D721Med (cell line): ENCODE results near the gene EAPP.
"Not testable (repeated sequence)": the region's sequence is repeated elsewhere in the genome, so short reads cannot be mapped to it uniquely, and the experiment has no call there.

Experiments used
- DNase-seq: peaks from one replicate; pipeline ENCODE4 v3.0.0; 2011; ENCODE audit warnings: low spot score; ENCODE audit not compliant: insufficient read length
- FAIRE-seq: peaks from 2 replicates; lab custom pipeline; 2011; peaks lifted over from hg19 to GRCh38; lab: Jason Lieb, UNC
- TF ChIP-seq, protein P1 (sequence below): IDR thresholded peaks from 2 replicates; pipeline ENCODE4 v1.5.1; 2012; ENCODE audit warnings: mild to moderate bottlenecking, control low read depth; ENCODE audit not compliant: insufficient read depth; ENCODE audit errors: missing control alignments

The EAPP gene

DNA sequence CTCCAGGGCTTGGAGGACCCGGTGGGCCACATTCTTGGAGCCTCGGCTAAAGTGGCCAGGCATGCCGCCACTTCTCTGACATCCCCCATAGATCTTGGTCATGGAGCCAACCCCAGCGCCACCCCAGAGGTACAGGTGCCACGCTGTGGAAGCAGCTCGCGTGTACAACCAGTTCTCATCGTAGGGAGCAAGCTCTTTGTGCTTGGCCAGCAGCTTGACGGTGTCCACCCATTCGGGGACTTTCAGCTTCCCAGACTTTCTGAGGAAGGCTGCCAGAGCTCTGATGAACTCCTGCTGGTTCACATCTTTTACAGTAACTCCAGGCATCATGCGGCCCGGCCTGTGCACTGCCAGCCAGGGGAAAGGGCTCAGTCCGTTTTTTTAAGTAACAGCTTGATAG is 29.3 kb upstream of the EAPP start:
- FAIRE-seq (no peak), DNase-seq (no peak)
- TF ChIP-seq, protein P1, sequence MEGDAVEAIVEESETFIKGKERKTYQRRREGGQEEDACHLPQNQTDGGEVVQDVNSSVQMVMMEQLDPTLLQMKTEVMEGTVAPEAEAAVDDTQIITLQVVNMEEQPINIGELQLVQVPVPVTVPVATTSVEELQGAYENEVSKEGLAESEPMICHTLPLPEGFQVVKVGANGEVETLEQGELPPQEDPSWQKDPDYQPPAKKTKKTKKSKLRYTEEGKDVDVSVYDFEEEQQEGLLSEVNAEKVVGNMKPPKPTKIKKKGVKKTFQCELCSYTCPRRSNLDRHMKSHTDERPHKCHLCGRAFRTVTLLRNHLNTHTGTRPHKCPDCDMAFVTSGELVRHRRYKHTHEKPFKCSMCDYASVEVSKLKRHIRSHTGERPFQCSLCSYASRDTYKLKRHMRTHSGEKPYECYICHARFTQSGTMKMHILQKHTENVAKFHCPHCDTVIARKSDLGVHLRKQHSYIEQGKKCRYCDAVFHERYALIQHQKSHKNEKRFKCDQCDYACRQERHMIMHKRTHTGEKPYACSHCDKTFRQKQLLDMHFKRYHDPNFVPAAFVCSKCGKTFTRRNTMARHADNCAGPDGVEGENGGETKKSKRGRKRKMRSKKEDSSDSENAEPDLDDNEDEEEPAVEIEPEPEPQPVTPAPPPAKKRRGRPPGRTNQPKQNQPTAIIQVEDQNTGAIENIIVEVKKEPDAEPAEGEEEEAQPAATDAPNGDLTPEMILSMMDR = no peak

DNA sequence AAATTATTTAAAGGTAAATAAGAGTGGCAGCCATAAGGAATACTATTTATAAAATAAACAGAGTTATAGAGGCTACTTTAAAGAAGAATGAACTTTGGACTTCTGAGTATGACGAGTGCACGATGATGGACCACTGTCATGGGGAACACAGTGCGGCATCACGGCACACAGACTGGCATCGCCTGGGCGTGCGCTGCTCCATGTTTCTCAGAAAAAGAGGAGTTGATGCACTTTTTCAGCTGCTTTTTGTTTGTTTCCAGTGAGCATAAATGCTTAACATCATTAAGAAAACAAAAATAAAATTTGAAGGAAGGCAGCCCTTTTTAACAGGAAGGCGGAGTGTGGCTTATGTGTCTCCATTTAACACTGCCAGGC is 23.3 kb upstream of the EAPP start:
- FAIRE-seq (no peak), DNase-seq (no peak)
- TF ChIP-seq, protein P1 = no peak

- FAIRE-seq = not testable (repeated sequence)
Measured at GRCh38 chr14:34562037-34562775, 22.7 kb upstream of the EAPP start.

DNA sequence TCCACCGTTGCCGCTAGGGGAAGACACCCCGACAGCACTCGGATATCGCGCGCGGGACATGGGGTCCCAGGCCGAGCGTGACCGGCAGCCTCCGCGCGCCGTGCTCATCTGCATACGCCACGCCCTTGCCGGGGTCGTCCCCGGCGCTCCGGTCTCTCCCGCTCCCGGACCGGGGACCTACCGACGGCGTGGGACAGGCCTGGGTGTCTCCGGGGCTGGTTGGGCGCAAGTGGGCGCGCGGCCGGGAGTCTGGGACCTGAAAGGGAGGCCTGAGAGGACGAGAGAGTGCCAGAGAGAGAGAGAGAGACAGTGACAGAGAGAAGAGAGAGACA is 17.0 kb upstream of the EAPP start:
- DNase-seq, FAIRE-seq: not testable (repeated sequence)

More at GRCh38 chr14:34562037-34562775, 22.7 kb upstream of the EAPP start:
- not testable (repeated sequence) for DNase-seq

GRCh38 chr14:34555583-34556497 is 16.3 kb upstream of the EAPP start:
- not testable (repeated sequence) for FAIRE-seq, DNase-seq

GRCh38 chr14:34554540-34555250 is 15.2 kb upstream of the EAPP start:
- DNase-seq = peak; percentile 57
- FAIRE-seq = no peak
- TF ChIP-seq, protein P1 = no peak

GRCh38 chr14:34549276-34549966 is 9.9 kb upstream of the EAPP start:
- peak; percentile 5 for DNase-seq
- FAIRE-seq = not testable (repeated sequence)

DNA sequence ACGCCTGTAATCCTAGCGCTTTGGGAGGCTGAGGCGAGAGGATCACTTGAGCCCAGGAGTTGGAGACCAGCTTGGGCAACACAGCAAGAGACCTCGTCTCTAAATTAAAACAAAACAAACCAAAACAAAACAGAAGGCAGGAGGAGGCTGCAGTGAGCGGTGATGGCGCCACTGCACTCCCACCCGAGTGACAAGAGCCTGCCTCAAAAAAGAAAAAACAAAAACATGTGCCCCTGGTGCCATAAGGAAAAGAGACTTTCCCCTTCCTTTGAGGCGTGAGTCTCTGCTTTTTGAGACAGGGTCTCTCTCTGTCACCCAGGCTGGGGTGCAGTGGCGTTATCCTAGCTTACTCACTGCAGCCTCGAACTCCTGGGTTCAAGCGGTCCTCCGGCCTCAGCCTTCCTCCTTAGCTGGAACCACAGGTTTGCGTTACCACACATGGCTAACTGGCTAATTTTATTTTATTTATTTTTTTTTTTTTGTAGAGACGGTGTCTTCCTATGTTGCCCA is 9.0 kb upstream of the EAPP start:
- FAIRE-seq = no peak
- TF ChIP-seq, protein P1 = no peak

GRCh38 chr14:34547136-34547520 is 7.6 kb upstream of the EAPP start:
- DNase-seq, FAIRE-seq: not testable (repeated sequence)

More for the DNA sequence above, 9.0 kb upstream of the EAPP start:
- no peak for DNase-seq

DNA sequence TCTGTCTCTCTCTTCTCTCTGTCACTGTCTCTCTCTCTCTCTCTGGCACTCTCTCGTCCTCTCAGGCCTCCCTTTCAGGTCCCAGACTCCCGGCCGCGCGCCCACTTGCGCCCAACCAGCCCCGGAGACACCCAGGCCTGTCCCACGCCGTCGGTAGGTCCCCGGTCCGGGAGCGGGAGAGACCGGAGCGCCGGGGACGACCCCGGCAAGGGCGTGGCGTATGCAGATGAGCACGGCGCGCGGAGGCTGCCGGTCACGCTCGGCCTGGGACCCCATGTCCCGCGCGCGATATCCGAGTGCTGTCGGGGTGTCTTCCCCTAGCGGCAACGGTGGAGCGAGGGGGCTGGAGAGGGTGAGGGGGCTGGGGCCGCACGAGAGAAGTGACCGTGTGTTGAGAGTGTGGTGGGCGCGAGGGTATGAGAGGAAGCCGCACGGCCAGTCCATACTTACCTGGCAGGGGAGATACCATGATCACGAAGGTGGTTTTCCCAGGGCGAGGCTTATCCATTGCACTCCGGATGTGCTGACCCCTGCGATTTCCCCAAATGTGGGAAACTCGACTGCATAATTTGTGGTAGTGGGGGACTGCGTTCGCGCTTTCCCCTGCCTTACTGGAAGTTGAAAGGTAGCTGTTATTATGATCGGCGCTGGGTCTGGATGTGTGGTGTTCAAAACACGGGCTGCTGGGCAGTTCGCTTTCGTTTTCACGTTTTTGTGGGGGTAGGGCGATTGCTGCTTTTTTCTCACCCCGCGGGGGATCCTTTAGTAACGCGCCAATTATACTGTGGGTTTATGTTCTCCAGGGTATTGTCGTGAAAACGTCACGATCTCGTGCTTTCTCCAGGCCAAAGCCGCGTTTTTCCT is 7.0 kb upstream of the EAPP start:
- not testable (repeated sequence) for DNase-seq
- peak; percentile 44 for FAIRE-seq

- FAIRE-seq, DNase-seq: not testable (repeated sequence)
Measured at GRCh38 chr14:34540181-34541059, 919 bp upstream of the EAPP start.
